Mesothelial cell of epicardium (in vitro differentiated cells): Measurements from ENCODE around the gene ACADVL. TPM values are rescaled to one million over a fixed set of nuclear protein-coding genes. Genes with fewer than 3 reads are reported as not detected.

Experiments
- DNase-seq, 2 experiments: peaks; one replicate each; pipeline ENCODE4 v3.0.0; 2021; ENCODE audit warnings: low spot score in 2 of 2; ENCODE audit not compliant: unreplicated experiment in 2 of 2
- H3K27ac Mint-ChIP-seq: 2 replicates; pipeline ENCODE4 v1.8.0; 2021; ENCODE audit warnings: mixed read lengths
- H3K27me3 Mint-ChIP-seq: 2 replicates; pipeline ENCODE4 v1.8.0; 2021; ENCODE audit warnings: low read depth, mixed read lengths
- H3K36me3 Mint-ChIP-seq: 2 replicates; pipeline ENCODE4 v1.8.0; 2021; ENCODE audit warnings: mixed read lengths
- H3K4me1 Mint-ChIP-seq: 2 replicates; pipeline ENCODE4 v1.8.0; 2021; ENCODE audit warnings: mixed read lengths
- H3K4me3 Mint-ChIP-seq: 2 replicates; pipeline ENCODE4 v1.8.0; 2021; ENCODE audit warnings: mild to moderate bottlenecking, moderate library complexity, mixed read lengths
- H3K9me3 Mint-ChIP-seq: 2 replicates; pipeline ENCODE4 v1.8.0; 2021; ENCODE audit warnings: mixed read lengths
- CTCF ChIP-seq: fragments of 200-600 bp; sonication (generic); IDR thresholded peaks from one replicate; pipeline ENCODE4 v1.5.0; 2021; ENCODE audit warnings: antibody characterized with exemption; ENCODE audit not compliant: unreplicated experiment
- total RNA-seq: library from RNA; stranded (reverse); gene quantifications from 3 replicates; pipeline ENCODE4 v1.2.1, GENCODE V29; 2021

The ACADVL gene
- total RNA-seq, 1 donor from 2014 or later = 424 TPM

GRCh38 chr17:7207120-7208001 is 12.4 kb upstream of the ACADVL start:
- H3K9me3 Mint-ChIP-seq = no peaks in the 10 kb centered on the region
- DNase-seq = no peak
- H3K27ac Mint-ChIP-seq = peak overlapping the region; percentile 81
- H3K27me3 Mint-ChIP-seq = no peaks in the 10 kb centered on the region
- H3K36me3 Mint-ChIP-seq = peaks cover 5% of the 10 kb centered on the region
- peak overlapping the region; percentile 27 for H3K4me3 Mint-ChIP-seq
- TF ChIP-seq CTCF = no peak
- peaks cover 65% of the 10 kb centered on the region for H3K4me1 Mint-ChIP-seq

- peak overlapping the region; percentile 10 for H3K4me3 Mint-ChIP-seq
- peak overlapping the region; percentile 9 for H3K27ac Mint-ChIP-seq
- DNase-seq = no peak
- TF ChIP-seq CTCF = no peak
- no peaks in the 10 kb centered on the region for H3K27me3 Mint-ChIP-seq
- peaks cover 67% of the 10 kb centered on the region for H3K4me1 Mint-ChIP-seq
- no peaks in the 10 kb centered on the region for H3K36me3 Mint-ChIP-seq
- no peaks in the 10 kb centered on the region for H3K9me3 Mint-ChIP-seq
Measured at GRCh38 chr17:7208027-7208571, 11.6 kb upstream of the ACADVL start.

- Mint-ChIP-seq H3K4me3 (no peak overlapping the region), H3K27ac (peak overlapping the region; percentile 9), H3K27me3 (no peaks in the 10 kb centered on the region)
Measured at GRCh38 chr17:7208754-7209460, 10.8 kb upstream of the ACADVL start.

GRCh38 chr17:7211491-7212273 is 8.1 kb upstream of the ACADVL start:
- Mint-ChIP-seq H3K4me3 (peak overlapping the region; percentile 59), H3K9me3 (no peaks in the 10 kb centered on the region), H3K27ac (peak overlapping the region; percentile 74), H3K4me1 (peaks cover 71% of the 10 kb centered on the region), H3K36me3 (no peaks in the 10 kb centered on the region), H3K27me3 (no peaks in the 10 kb centered on the region)
- TF ChIP-seq CTCF = no peak
- DNase-seq = peak in 1 of 2 experiments; percentile 17

More at GRCh38 chr17:7208754-7209460, 10.8 kb upstream of the ACADVL start:
- Mint-ChIP-seq H3K4me1 (peaks cover 72% of the 10 kb centered on the region), H3K36me3 (no peaks in the 10 kb centered on the region), H3K9me3 (no peaks in the 10 kb centered on the region)
- no peak for TF ChIP-seq CTCF
- DNase-seq = no peak

DNA sequence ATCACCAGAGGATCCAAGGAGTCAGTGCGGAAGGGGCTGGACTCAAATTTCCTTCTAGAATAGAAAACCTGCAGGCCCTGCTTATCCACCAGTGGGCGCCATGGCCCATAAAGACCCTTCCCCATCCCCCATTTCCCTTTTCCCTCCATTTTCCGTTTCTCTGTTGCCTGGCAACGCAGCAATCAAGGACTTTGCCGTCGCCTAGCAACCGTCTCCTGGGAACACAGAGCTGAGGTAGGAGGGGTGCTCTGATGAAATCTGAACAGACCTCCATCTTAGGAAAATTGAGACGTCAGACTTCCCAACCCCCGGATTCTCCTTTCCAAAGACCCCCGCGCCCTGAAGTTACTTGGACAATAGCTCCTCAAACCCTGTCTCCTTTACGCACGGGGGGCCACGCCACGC is 5.8 kb upstream of the ACADVL start:
- no peaks in the 10 kb centered on the region for H3K36me3 Mint-ChIP-seq
- DNase-seq = peak; percentile 75 to 84
- H3K27ac Mint-ChIP-seq = peak overlapping the region; percentile 98
- peaks cover 71% of the 10 kb centered on the region for H3K4me1 Mint-ChIP-seq
- no peaks in the 10 kb centered on the region for H3K9me3 Mint-ChIP-seq
- H3K27me3 Mint-ChIP-seq = no peaks in the 10 kb centered on the region
- peak overlapping the region; percentile 92 for H3K4me3 Mint-ChIP-seq
- peak; percentile 51 for TF ChIP-seq CTCF
